Thymus (tissue), 11 donors: ENCODE data around the gene CDT1. TPM values are rescaled to one million over a fixed set of nuclear protein-coding genes. Genes with fewer than 3 reads are reported as not detected.

ENCODE experiments used
- DNase-seq, 9 donors: peaks; one replicate each; pipeline ENCODE4 v3.0.0-alpha.2; 2013; ENCODE audit warnings: low spot score in 9 of 9, low read depth in 6 of 9, missing footprints in 1 of 9
- H3K27ac ChIP-seq, 2 donors: one replicate each; pipeline ENCODE4 v1.5.1; 2013; ENCODE audit warnings: control low read depth in 1 of 2, low read depth in 1 of 2, low read length in 1 of 2, mild to moderate bottlenecking in 1 of 2, moderate library complexity in 1 of 2
- H3K27me3 ChIP-seq, 2 donors: one replicate each; pipeline ENCODE4 v1.5.1; 2013; ENCODE audit warnings: low read length in 1 of 2; ENCODE audit not compliant: control insufficient read depth in 2 of 2, insufficient read depth in 1 of 2
- H3K36me3 ChIP-seq, 2 donors: one replicate each; pipeline ENCODE4 v1.5.1; 2013; ENCODE audit warnings: low read length in 1 of 2, mild to moderate bottlenecking in 1 of 2, moderate library complexity in 1 of 2; ENCODE audit not compliant: control insufficient read depth in 2 of 2, insufficient read depth in 2 of 2
- H3K4me1 ChIP-seq, 2 donors: one replicate each; pipeline ENCODE4 v1.5.1; 2013; ENCODE audit warnings: low read length in 2 of 2; ENCODE audit not compliant: control insufficient read depth in 2 of 2, insufficient read depth in 2 of 2
- H3K4me3 ChIP-seq, 2 donors: one replicate each; pipeline ENCODE4 v1.5.1; 2013; ENCODE audit warnings: low read length in 2 of 2, control low read depth in 1 of 2, mild to moderate bottlenecking in 1 of 2
- H3K9me3 ChIP-seq, 2 donors: one replicate each; pipeline ENCODE4 v1.5.1; 2013; ENCODE audit warnings: low read length in 1 of 2, mild to moderate bottlenecking in 1 of 2; ENCODE audit not compliant: control insufficient read depth in 2 of 2, insufficient read depth in 1 of 2
- WGBS: extraction: QIAGEN DNeasy Blood & Tissue Kit; methylation state at CpG from one replicate; pipeline ENCODE4 v1.1.7; 2013; 5-methylcytosine and 5-hydroxymethylcytosine counted together
- polyA plus RNA-seq: library from polyadenylated mRNA; stranded (reverse); fragments of 200-250 nt; gene quantifications from one replicate; pipeline ENCODE4 v1.2.3, GENCODE V29; 2013
- total RNA-seq: library from RNA; stranded (reverse); fragments of 120-200 nt; gene quantifications from one replicate; pipeline ENCODE4 v1.2.4, GENCODE V29; 2013
- donor health status: healthy.

The CDT1 gene
- total and polyA plus RNA-seq, 2 donors: 1.4 to 11.7 TPM

GRCh38 chr16:88851616-88852015 lies 48.0 kb downstream of the CDT1 start:
- DNase-seq: no peak

DNA sequence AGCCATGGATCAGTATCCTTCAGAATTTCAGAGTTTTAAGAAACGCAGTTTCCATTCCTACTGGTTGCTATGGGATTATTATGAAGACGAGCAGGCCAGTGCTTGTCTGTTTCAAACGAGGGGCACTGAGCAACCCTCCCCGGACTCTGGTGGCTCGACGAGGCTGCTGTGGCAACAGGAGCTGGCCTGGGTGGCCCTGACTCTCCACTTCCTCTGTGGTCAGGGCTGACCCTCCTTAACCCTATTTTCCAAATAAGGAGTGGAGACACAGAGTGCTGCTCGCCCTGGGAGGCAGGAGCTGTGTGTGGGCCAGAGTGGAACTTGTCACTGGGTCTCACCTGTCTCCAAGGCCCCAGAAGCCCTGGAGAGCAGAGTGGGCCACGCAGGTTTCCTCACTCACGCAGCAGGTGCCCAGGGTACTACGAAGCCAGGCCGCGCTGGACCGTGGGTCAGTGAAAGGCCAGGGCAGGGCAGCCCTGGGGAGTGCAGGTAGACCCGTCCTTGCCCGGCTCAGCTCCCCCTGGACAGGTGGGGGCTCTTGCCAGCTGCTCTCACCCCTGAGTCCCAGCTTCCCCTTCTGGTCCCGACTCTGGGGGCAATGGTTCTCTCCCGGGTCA lies 49.8 kb downstream of the CDT1 start:
- Histone ChIP-seq H3K4me3 (no peak overlapping the region), H3K4me1 (peaks cover 15 to 32% of the 10 kb centered on the region in 2 donors), H3K36me3 (peaks cover 7 to 9% of the 10 kb centered on the region in 2 donors), H3K27ac (no peak overlapping the region), H3K9me3 (peaks cover 0 to 3% of the 10 kb centered on the region in 2 donors), H3K27me3 (no peaks in the 10 kb centered on the region)
- DNase-seq: no peak
- 95% methylated on average over 17 of the region's 17 CpGs for WGBS

More at GRCh38 chr16:88851616-88852015, 48.0 kb downstream of the CDT1 start:
- no peak overlapping the region for H3K27ac ChIP-seq
- H3K27me3 ChIP-seq: no peaks in the 10 kb centered on the region
- H3K4me3 ChIP-seq: no peak overlapping the region
- 95% methylated on average over 19 of the region's 19 CpGs for WGBS
- H3K9me3 ChIP-seq: peaks cover 0 to 3% of the 10 kb centered on the region in 2 donors
- H3K36me3 ChIP-seq: peaks cover 7 to 9% of the 10 kb centered on the region in 2 donors
- H3K4me1 ChIP-seq: peaks cover 8 to 21% of the 10 kb centered on the region in 2 donors

DNA sequence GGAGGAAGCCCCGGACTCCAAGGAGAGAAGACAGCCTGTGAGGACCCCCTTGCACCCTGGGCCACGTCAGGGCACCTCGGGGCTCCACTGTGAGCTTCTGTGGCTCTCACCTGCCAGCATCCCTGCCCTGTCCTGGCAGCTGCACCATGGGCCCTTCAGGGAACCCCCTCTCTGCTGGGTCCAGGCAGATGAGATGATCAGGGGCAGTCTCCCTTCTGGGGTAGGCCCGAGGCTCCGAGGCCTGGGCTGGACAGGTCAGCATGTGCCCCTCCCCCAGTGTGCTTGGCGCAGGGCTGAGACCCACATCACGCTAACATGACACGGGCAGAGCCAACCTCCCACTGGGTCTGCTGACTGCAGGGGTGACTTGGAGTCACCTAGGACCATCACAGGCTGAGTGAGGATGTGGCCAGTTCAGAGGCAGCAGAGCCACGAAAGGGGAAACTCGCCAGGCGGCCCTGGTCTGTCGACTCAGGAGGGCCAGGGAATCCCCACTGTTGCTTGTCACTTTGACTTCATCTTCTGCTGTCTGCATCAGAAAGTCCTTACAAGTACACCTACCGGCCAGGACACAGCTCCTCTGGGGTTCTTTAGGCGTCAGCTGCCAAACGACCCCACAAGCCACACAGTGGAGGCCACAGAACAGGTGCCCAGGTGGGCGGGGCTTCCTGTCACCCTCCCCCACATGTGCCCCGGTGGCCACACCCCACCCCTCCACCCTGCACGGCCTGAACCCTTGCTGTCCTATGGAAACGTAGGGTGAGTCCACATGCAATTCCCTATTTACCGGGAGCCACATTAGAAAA lies 50.9 kb downstream of the CDT1 start:
- no peak overlapping the region for H3K27ac ChIP-seq
- H3K9me3 ChIP-seq: peaks cover 0 to 3% of the 10 kb centered on the region in 2 donors
- 48% methylated on average over 20 of the region's 20 CpGs for WGBS
- H3K36me3 ChIP-seq: peaks cover 9 to 19% of the 10 kb centered on the region in 2 donors
- no peak overlapping the region for H3K4me3 ChIP-seq
- H3K27me3 ChIP-seq: no peaks in the 10 kb centered on the region
- DNase-seq: peak in 2 of 9 donors; percentile 29 to 54
- peaks cover 17 to 33% of the 10 kb centered on the region in 2 donors for H3K4me1 ChIP-seq

DNA sequence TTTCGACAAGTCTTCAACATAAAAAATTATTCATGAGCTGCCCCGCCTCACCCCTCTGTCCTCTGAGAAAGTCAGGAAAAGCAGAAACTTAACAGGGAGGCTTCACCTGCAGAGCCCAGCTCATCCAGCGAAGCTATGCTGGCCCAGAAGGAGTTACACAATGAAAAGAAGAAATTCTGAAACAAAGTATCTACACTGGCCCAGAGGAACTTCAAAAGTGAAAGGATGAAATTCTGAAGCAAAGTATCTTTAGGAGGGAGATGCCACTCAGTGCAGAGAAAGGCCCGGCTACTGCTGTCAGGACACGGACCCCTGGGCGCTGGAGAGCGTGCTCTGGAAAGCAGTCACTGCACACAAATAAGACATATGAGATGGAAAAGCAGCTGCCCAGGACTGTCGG lies 51.6 kb downstream of the CDT1 start:
- DNase-seq: no peak
- H3K27ac ChIP-seq: no peak overlapping the region
- no peak overlapping the region for H3K4me3 ChIP-seq
- 86% methylated on average over 8 of the region's 8 CpGs for WGBS
- H3K27me3 ChIP-seq: no peaks in the 10 kb centered on the region
- peaks cover 10 to 22% of the 10 kb centered on the region in 2 donors for H3K36me3 ChIP-seq
- H3K9me3 ChIP-seq: peaks cover 0 to 3% of the 10 kb centered on the region in 2 donors
- peaks cover 17 to 33% of the 10 kb centered on the region in 2 donors for H3K4me1 ChIP-seq

GRCh38 chr16:88855736-88856121 lies 52.1 kb downstream of the CDT1 start:
- 94% methylated on average over 13 of the region's 13 CpGs for WGBS
- no peak for DNase-seq
- Histone ChIP-seq H3K4me1 (peaks cover 17 to 33% of the 10 kb centered on the region in 2 donors), H3K4me3 (peak overlapping the region; percentile 32 to 94), H3K27me3 (no peaks in the 10 kb centered on the region), H3K9me3 (peaks cover 0 to 3% of the 10 kb centered on the region in 2 donors), H3K27ac (peak overlapping the region in 1 of 2 donors; percentile 31), H3K36me3 (peaks cover 14 to 26% of the 10 kb centered on the region in 2 donors)

DNA sequence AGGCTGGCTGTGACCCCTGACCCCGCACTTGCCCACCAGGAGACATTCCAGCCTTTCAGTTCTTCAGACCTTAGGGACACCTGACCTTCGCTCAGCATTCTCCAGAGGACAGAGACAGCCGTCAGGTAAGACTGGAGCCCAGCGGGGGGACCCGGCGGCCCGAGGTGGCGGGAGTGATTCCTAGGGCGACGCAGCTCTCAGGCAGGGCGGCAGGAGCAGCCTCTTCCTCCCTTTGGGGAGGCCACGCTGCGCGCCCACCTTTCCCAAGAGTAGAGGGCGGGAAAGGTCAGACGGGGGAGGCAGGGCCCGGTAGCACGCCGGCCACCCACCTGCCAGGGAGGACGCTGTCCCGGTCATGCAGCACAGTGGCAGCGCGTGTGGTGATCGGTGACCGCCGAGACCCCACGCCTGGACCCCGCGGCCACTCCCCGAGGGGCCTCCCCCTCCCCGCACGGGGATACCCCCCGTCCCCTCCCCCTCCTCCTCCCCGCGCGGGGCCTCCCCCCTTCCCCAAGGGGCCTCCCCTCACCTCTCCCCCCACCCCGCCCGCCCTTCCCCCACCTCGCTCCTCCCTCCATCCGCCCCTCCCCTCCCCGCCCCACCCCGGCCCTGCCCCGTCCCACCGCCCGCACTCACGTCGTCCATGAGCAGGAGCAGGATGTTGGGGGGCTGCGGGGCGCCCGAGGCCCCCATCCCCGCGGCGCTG lies 52.7 kb downstream of the CDT1 start:
- peak in 1 of 9 donors; percentile 13 for DNase-seq
- H3K4me1 ChIP-seq: peaks cover 17 to 33% of the 10 kb centered on the region in 2 donors

GRCh38 chr16:88856828-88857727 lies 53.5 kb downstream of the CDT1 start, which contains the start of the genes GALNS and TRAPPC2L:
Gene GALNS, minus strand, starts transcription at chr16:88856947. Its CDS starts 70 bp downstream, at chr16:88856877.
Gene TRAPPC2L, plus strand, starts transcription at chr16:88857127. Its CDS starts 24 bp downstream, at chr16:88857151.
- Histone ChIP-seq H3K9me3 (peaks cover 0 to 3% of the 10 kb centered on the region in 2 donors), H3K27ac (peak within 1 kb of the TSS in 1 of 2 donors; percentile 88), H3K4me3 (peak within 1 kb of the TSS; percentile 94 to 98), H3K36me3 (peaks cover 27 to 28% of the 10 kb centered on the region in 2 donors), H3K4me1 (peaks cover 17 to 33% of the 10 kb centered on the region in 2 donors), H3K27me3 (no peaks in the 10 kb centered on the region)
- WGBS: under 1% methylated on average over 87 of the region's 87 CpGs
- DNase-seq: peak; percentile 72 to 97 (median 92)

More for the DNA sequence above, 52.7 kb downstream of the CDT1 start:
- 36% methylated on average over 46 of the region's 53 CpGs for WGBS
- Histone ChIP-seq H3K4me3 (peak overlapping the region; percentile 34 to 94), H3K27ac (peak overlapping the region in 1 of 2 donors; percentile 88), H3K9me3 (peaks cover 0 to 3% of the 10 kb centered on the region in 2 donors), H3K36me3 (peaks cover 19 to 28% of the 10 kb centered on the region in 2 donors), H3K27me3 (no peaks in the 10 kb centered on the region)

GRCh38 chr16:88857728-88858339 lies 54.2 kb downstream of the CDT1 start:
- H3K36me3 ChIP-seq: peaks cover 33 to 34% of the 10 kb centered on the region in 2 donors
- H3K27ac ChIP-seq: no peak overlapping the region
- WGBS: 15% methylated on average over 12 of the region's 12 CpGs
- no peaks in the 10 kb centered on the region for H3K27me3 ChIP-seq
- peaks cover 17 to 33% of the 10 kb centered on the region in 2 donors for H3K4me1 ChIP-seq
- peak overlapping the region; percentile 94 to 98 for H3K4me3 ChIP-seq
- H3K9me3 ChIP-seq: peaks cover 0 to 3% of the 10 kb centered on the region in 2 donors
- peak in 8 of 9 donors; percentile 33 to 77 (median 53) for DNase-seq
